Ovary (tissue), 9 donors: ENCODE results near the gene ADORA1. TPM values are rescaled to one million over a fixed set of nuclear protein-coding genes. Genes with fewer than 3 reads are reported as not detected.

Source experiments
- DNase-seq, 5 donors: peaks; one replicate each; pipeline ENCODE4 v3.0.0-alpha.2; 2019 to 2020
- H3K27ac ChIP-seq, 2 donors: fragments of 200-600 bp; one replicate each; pipeline versions ENCODE4 v1.5.1 to v1.8.0; 2019 to 2022
- H3K27me3 ChIP-seq: fragments of 200-600 bp; one replicate; pipeline ENCODE4 v1.8.0; 2022
- H3K36me3 ChIP-seq: fragments of 200-600 bp; sonication (generic); one replicate; pipeline ENCODE4 v1.5.1; 2019
- H3K4me1 ChIP-seq: one replicate; pipeline ENCODE4 v1.8.1; 2013; ENCODE audit warnings: mild to moderate bottlenecking, moderate library complexity; ENCODE audit not compliant: insufficient read depth
- H3K4me3 ChIP-seq: fragments of 200-600 bp; sonication (generic); one replicate; pipeline ENCODE4 v1.5.1; 2017
- H3K9me3 ChIP-seq, 2 donors: fragments of 200-600 bp in 1 of 2; sonication (generic) in 1 of 2; one replicate each; pipeline versions ENCODE4 v1.5.1 to v1.8.1; 2013 to 2019; ENCODE audit warnings: mild to moderate bottlenecking in 1 of 2, moderate library complexity in 1 of 2
- EP300 ChIP-seq: sonication (generic); formaldehyde crosslinking; IDR thresholded peaks from one replicate; pipeline ENCODE4 v1.6.1; 2017; ENCODE audit warnings: antibody characterized with exemption
- POLR2A ChIP-seq: fragments of 450-650 bp; IDR thresholded peaks from one replicate; pipeline ENCODE4 v1.6.1; 2017; ENCODE audit warnings: antibody characterized with exemption, mild to moderate bottlenecking, moderate library complexity
- WGBS, 3 donors: extraction: QIAGEN DNeasy Blood & Tissue Kit in 1 of 3; methylation state at CpG; one replicate each; pipeline versions ENCODE4 v1.1.5 to v1.1.7; 2013 to 2017; 5-methylcytosine and 5-hydroxymethylcytosine counted together
- intact Hi-C, 4 donors: fragments of 100-400 bp; cut with DNase I; formaldehyde crosslinking; loops; one replicate each; pipeline versions ENCODE4 v1.11.0 to v1.15.1; 2022 to 2023
- polyA plus RNA-seq, 2 donors: library from polyadenylated mRNA; stranded (reverse); fragments of 200-250 nt in 1 of 2; fragments of 350-450 nt in 1 of 2; fragmentation: Illumina TruSeq in 1 of 2; extraction: RNeasy Lipid Tissue Mini Kit (QIAGEN cat#74804) in 1 of 2; gene quantifications; one replicate each; pipeline ENCODE4 v1.2.3, GENCODE V29; 2013 to 2014
- total RNA-seq, 7 donors: library from RNA; depleted of rRNA in 2 of 7; stranded (reverse); fragments of >200 nt in 2 of 7; fragmentation: NEBNext Ultra II Directional in 3 of 7; extraction: Animal tissue kit (Norgen Biotek cat#: 25700) in 3 of 7; gene quantifications; one replicate each; pipeline versions ENCODE4 v1.1.0 to v1.2.4, GENCODE V29; 2016 to 2023
- TF ChIP-seq, protein P1 (sequence below), 3 donors: fragments of 450-650 bp in 2 of 3; fragments of 200-600 bp in 1 of 3; IDR thresholded peaks; one replicate each; pipeline versions ENCODE4 v1.5.1 to v1.8.0; 2016 to 2022; ENCODE audit warnings: antibody characterized with exemption in 3 of 3, mild to moderate bottlenecking in 1 of 3
- donor health status: DM: no; HTN: no; CAD: no; lungs with moderate emphysema.
- donor health status: DM: no; HTN: no; CAD: no.
- donor health status: Bipolar disorder and iron deficiency.
- donor health status: DM: yes; HTN: yes; CAD: no.
- donor health status: DM: no; HTN: no; CAD: no.
- donor health status: DM: yes; HTN: yes; CAD: no.

Gene ADORA1
- total and polyA plus RNA-seq, 9 donors = 0.15 to 1.3 (median 0.60) TPM

DNA sequence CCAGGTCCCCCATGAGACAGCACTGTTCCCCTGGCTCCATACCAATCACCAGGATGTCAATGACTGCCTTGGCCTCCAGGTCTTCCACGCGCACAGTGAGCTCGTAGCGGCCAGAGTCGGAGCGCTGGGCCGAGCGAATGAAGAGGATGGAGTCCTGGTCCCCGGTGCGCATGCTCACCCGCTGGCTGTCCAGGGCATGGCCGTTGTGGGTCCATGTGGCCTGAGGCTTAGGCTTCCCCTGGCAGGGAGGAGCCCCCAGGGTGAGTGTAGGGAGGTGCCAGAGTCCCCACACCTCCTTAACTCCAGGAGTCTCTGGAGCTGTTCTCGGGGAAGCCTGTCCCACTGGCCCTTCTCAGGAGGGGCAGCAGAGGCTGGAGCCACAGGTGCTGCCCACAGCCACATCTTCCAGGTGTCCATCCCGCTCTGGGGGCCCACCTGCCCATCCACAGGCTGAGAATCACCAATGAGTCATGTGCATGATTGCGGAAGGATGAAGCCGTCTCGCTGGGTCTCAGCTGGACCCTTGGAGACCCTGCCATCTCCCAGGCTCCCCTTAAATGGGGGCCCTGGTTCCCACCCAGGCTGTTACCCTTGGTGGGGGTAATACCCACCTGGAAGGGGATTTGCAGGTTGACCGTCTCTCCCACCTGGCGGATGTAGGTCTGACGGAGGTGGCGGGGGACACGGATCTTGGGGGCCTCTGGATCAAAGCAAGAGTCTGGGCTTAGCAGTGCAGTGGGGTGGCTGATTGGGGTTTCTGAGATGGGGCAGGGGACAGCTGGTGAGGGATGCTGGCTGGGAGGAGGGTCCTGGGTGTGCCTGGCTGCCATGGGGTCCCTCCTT lies 44.0 kb downstream of the ADORA1 start:
- Histone ChIP-seq H3K27ac (no peak overlapping the region), H3K4me3 (no peak overlapping the region), H3K36me3 (no peaks in the 10 kb centered on the region), H3K27me3 (no peaks in the 10 kb centered on the region), H3K4me1 (no peaks in the 10 kb centered on the region), H3K9me3 (no peaks in the 10 kb centered on the region)
- DNase-seq = peak in 1 of 5 donors; percentile 21
- 92 to 94% (median 93%) methylated on average over 22 of the region's 22 CpGs for WGBS, 3 donors
- TF ChIP-seq EP300 = no peak
- TF ChIP-seq, protein P1, sequence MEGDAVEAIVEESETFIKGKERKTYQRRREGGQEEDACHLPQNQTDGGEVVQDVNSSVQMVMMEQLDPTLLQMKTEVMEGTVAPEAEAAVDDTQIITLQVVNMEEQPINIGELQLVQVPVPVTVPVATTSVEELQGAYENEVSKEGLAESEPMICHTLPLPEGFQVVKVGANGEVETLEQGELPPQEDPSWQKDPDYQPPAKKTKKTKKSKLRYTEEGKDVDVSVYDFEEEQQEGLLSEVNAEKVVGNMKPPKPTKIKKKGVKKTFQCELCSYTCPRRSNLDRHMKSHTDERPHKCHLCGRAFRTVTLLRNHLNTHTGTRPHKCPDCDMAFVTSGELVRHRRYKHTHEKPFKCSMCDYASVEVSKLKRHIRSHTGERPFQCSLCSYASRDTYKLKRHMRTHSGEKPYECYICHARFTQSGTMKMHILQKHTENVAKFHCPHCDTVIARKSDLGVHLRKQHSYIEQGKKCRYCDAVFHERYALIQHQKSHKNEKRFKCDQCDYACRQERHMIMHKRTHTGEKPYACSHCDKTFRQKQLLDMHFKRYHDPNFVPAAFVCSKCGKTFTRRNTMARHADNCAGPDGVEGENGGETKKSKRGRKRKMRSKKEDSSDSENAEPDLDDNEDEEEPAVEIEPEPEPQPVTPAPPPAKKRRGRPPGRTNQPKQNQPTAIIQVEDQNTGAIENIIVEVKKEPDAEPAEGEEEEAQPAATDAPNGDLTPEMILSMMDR (IDR thresholded peaks at IDR 0.05) = no peak
- TF ChIP-seq POLR2A = no peak
- intact Hi-C loops = no loop called here

DNA sequence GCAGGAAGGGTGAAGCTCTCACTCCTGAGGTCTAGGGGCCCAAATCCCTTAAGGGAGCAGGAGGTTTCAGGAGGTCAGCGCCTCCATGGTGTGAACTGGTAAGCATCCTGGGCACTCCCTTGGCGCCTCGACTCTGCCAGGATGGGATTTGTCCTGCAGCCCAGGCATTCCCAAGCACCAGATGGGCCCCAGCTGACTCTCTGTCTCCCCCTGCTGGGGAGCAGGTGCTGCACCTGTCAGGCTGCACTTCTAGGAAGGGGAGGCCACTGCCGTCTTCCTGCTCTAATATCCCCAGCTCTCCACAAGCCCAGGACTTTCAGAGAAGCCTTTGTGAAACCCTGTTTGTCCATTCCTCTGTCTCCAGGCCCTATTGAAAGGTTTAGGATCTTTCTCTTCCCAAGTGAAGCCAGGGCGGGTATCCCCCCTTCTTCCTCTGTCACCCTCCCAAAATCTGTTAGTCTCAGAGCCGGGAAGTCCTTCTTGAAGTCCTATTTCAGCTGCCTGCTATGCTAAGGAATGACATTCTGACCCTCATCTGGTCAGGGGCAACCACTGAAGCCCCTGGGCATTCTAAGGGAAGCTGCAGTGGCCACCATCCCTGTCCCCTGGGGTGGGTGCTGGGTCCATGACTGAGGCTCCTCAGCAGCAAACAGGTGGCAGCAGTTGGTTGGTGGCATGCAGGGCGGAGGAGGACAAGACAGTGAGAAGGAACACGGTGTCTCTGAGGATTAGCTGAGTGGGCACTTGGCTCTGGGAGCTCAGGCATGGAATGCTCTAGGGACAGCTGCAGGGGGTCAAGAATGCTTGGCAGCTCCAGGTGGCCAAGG lies 44.9 kb downstream of the ADORA1 start:
- no peaks in the 10 kb centered on the region for H3K9me3 ChIP-seq
- H3K36me3 ChIP-seq = no peaks in the 10 kb centered on the region
- DNase-seq = peak in 1 of 5 donors; percentile 38
- H3K27me3 ChIP-seq = no peaks in the 10 kb centered on the region
- intact Hi-C loops = no loop called here
- TF ChIP-seq POLR2A = no peak
- TF ChIP-seq, protein P1 (IDR thresholded peaks at IDR 0.05) = no peak
- TF ChIP-seq EP300 = no peak
- H3K4me3 ChIP-seq = no peak overlapping the region
- 63 to 65% (median 65%) methylated on average over 8 of the region's 8 CpGs for WGBS, 3 donors
- H3K27ac ChIP-seq = no peak overlapping the region
- no peaks in the 10 kb centered on the region for H3K4me1 ChIP-seq

DNA sequence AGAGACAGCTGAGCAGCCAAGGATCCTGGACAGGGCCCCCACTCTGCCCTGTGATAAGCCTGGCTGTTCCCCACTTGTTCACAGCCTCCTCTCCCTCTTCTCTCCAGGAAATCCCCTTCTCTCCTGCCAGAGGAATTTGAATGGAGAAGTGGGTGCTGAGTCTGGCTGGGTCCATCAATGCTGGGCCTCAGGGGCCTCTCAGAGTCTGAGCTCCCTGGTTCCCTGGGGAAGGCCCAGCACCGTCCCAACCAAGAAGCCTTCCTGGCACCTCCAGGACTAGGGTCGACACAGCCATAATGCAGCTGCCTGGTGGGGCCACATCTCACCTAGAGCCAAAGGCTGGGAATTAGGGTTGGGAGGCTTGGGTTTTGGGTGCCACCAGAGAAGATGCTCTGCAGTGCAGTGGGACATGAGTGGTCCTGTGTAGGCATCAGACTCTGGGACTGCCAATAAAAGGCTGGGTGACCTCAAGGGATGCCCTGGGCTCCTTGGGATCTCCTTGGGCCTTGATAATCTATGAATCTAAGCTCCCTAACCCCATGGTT lies 45.6 kb downstream of the ADORA1 start:
- WGBS, 3 donors = 86 to 95% (median 88%) methylated on average over 2 of the region's 2 CpGs
- TF ChIP-seq, protein P1 (IDR thresholded peaks at IDR 0.05) = no peak
- TF ChIP-seq POLR2A = no peak
- no peak for TF ChIP-seq EP300
- H3K27me3 ChIP-seq = no peaks in the 10 kb centered on the region
- H3K4me3 ChIP-seq = no peak overlapping the region
- H3K9me3 ChIP-seq = no peaks in the 10 kb centered on the region
- peaks cover 2% of the 10 kb centered on the region for H3K4me1 ChIP-seq
- H3K27ac ChIP-seq = no peak overlapping the region
- no peaks in the 10 kb centered on the region for H3K36me3 ChIP-seq
- peak in 1 of 5 donors; percentile 14 for DNase-seq
- intact Hi-C loops = no loop called here

DNA sequence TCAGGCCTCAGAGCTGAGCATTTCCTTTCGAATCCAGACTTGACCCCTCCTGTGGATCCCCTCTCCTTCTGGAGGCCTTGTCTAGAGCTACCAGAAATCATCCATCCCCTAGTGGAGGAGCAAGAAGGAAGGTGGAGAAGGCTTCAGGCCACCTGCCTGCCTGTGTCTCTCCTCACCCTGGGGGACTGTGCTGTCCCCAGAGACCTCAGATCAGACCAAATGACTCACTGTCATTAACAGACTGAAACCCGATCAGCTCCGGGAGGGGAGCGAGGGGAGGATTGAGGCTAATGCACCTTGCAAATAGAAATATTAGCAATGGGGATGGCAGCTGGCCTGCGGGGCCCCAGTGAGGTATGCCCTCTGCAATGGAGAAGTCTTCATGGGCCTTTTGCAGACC lies 46.0 kb downstream of the ADORA1 start:
- intact Hi-C loops = no loop called here
- TF ChIP-seq EP300 = no peak
- TF ChIP-seq POLR2A = no peak
- TF ChIP-seq, protein P1 (IDR thresholded peaks at IDR 0.05) = no peak
- no peak overlapping the region for H3K4me3 ChIP-seq
- no peaks in the 10 kb centered on the region for H3K27me3 ChIP-seq
- peak in 1 of 5 donors; percentile 11 for DNase-seq
- 82 to 92% (median 89%) methylated on average over 5 of the region's 5 CpGs for WGBS, 3 donors
- H3K36me3 ChIP-seq = no peaks in the 10 kb centered on the region
- H3K4me1 ChIP-seq = peaks cover 2% of the 10 kb centered on the region
- no peak overlapping the region for H3K27ac ChIP-seq
- no peaks in the 10 kb centered on the region for H3K9me3 ChIP-seq
